DMS53 (cell line): Measurements from ENCODE around the gene DOCK7.
"Not testable (repeated sequence)": the region's sequence is repeated elsewhere in the genome, so short reads cannot be mapped to it uniquely, and the experiment has no call there.

Experiments
- DNase-seq: peaks from one replicate; lab custom pipeline; 2025; lab: John Stamatoyannopoulos, UW

The DOCK7 gene

DNA sequence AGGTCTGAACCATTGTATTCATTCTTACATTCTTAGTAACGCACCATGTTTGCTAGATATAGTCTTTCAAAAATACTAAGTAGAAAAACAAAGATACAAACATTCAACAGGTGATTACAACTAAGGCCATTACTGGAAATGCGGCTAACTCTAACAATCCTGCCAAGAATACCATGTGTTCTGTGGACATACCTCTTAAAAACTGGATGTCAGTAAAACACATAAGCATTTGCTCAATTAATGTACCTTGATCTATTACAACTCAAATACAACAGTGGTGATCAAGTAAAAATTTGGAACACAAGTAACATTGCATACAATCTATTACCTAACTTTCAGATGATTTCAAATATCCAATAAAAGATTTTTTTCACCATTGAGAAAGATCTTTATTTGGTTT is 75.4 kb downstream of the DOCK7 start:
- no peak for DNase-seq

DNA sequence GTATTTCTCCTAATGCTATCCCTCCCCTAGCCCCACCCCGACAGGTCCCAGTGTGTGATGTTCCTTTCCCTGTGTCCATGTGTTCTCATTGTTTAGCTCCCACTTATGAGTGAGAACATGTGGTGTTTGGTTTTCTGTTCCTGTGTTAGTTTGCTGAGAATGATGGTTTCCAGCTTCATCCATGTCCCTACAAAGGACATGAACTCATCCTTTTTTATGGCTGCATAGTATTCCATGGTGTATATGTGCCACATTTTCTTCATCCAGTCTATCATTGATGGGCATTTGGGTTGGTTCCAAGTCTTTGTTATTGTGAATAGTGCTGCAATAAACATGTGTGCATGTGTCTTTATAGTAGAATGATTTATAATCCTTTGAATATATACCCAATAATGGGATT is 77.6 kb downstream of the DOCK7 start:
- DNase-seq: not testable (repeated sequence)

DNA sequence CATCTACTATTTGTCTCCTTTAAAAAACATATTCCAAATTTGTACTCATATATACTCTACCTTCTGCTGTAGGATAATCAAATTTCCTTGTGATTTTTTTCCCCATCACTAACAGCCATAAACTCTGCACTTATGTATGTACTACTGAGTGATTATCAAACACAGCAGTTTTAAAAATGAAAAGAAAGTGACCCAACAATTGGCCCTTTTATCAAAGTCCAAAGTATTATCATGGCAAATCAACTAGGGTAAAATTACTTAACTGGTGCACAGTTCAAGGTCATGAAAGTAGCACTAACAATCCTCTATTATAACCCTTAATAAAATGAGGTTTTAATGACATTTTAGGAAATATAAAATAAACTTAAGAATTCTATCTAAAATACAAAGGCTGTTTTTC is 79.3 kb downstream of the DOCK7 start:
- DNase-seq: no peak

DNA sequence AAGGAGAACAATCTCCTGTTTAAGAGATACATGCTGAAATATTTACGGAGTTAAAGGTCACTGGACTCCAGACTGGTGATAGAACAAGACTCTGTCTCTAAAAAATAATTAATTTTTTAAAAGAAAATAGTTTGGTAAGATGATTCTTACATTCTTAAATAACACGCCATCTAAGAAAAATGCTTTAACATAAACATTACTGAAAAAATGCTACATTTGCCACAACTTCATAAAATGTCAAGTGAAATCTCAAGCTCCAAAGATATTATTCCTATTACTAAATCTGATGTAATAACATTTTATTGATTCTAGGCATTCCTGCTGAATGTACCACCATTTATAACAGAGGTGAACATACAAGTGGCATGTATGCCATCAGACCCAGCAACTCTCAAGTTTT is 86.7 kb downstream of the DOCK7 start:
- DNase-seq: no peak

DNA sequence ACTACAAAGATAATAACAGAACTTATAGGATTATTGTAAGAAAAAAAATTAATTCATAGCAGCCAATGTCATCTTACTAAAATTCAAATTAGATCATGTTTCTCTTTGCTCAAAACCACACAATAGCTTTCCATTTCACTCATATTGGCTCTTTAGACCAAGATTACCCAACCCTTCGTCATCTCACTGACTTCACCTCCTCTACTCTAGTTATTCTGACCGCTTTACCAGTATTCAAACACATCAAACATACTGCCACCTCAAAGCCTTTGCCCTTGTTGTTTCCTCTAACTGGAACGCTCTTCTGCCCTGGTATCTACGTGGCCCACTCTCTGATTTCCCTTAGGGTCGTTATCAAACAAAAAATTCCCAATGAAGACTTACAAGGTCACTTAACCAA is 89.1 kb downstream of the DOCK7 start:
- no peak for DNase-seq

DNA sequence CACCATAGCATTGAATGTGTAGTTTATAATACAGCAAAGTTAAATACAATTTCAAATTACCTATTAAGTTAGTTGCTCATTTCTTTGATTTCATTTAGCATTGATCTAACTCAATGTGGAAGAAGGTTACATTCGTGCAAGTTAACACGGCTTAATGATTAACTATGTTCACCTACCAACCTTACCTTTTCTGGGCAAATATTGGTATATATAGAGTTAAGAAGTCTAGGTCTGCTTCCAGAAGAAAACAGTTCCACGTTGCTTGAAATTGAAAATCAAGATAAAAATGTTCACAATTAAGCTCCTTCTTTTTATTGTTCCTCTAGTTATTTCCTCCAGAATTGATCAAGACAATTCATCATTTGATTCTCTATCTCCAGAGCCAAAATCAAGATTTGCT is 90.9 kb downstream of the DOCK7 start, which contains the start of gene ANGPTL3:
ANGPTL3 (plus strand) TSS at position 240 of the 400 bp plus-strand sequence; CDS start at position 287, 47 bp downstream.
- DNase-seq: peak; percentile 68

DNA sequence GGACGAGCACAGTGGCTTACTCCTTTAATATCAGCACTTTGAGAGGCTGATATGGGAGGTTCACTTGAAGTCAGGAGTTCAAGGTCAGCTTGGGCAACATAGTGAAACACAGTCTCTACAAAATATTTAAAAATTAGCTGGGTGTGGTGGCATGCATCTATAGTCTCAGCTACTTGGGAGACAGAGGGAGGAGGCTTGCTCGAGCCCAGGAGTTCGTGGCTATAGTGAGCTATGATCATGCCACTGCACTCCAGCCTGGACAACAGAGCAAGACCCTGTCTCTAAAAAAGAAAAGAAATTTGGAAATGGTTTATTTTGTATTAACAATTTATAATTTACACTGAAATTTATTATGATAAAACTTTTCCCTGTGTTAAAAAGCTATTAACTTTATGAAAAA is 92.5 kb downstream of the DOCK7 start:
- no peak for DNase-seq

DNA sequence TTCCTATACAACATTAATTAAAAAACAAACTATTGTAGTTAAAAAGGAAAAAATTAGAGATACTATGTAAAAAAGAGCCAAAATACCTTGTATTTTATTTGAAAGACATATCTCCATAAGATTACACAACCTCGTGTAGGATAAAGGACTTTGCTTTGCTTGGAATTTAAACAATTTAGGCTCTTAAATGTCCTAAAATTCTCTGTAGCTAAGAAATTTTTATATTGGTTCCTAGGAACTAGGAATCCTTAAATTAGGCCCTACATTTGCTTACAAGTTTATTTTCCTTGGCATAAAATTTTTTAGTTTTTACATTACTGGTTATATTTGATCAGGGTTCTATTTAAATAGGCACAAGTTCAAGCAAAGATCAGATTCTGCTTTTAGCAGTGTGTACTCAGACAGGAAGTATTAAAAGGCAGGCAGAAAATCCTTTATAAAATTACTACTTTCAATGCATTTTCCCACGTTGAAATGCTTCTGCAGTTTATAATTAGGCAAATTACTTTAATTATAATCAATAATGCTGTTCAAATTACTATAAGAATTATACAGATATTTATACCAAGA is 94.3 kb downstream of the DOCK7 start:
- DNase-seq: no peak

DNA sequence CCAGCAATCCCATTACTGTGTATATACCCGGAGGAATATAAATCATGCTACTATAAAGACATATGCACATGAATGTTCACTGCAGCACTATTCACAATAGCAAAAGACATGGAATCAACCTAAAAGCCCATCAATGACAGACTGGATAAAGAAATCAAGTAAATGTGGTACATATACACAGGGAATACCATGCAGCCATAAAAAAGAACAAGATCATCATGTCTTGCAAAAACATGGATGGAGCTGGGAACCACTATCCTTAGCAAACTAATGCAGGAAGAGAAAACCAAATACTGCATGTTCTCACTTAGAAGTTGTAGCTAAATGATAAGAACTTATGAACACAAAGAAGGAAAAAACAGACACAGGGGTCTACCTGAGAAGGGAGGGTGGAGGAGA is 97.2 kb downstream of the DOCK7 start:
- no peak for DNase-seq

DNA sequence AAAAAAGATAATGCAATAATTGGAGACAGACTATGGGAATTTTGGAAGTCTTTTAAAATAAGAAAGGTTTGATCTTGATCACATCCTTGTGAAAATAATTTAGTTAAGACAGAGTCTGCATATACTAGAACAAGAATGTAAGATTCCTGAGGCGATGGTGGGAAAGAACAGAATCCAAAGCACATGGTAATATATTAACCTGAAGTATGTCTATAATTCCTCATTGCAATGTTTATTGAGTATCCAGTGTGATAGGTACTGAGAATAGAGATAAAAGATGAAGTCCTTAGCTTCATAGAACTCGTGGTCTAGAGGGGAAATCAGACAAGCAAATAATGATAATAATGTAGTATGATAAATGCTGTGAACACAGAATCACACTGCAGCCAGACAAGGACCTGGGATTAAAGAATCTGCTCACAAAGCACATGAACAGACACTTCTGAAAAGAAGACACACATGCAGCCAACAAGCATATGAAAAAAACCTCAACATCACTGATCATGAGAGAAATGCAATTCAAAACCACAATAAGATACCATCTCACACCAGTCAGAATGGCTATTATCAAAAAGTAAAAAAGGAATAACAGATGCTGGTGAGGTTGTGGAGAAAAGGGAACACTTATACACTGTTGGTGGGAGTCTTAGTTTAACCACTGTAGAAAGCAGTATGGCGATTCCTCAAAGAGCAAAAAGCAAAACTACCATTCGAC is 97.8 kb downstream of the DOCK7 start:
- peak; percentile 23 for DNase-seq

DNA sequence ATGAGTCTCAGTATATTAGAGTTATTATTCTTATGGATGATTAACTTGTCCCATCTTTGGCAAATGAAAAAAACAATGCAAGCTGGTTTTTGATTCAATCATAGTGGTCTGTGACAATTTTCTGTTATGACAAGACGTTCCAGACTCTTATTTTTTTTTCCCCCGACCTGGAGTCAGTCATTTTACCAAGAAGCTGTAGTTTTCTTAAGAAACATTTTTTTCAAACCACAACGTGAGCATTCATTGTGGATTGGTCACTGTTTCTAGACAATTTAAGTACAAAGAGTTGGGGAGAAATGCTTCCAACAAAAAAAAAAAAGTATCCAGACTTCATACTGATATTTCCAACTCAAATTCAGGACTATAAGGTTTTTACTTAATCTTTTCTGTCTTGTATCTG is 98.9 kb downstream of the DOCK7 start:
- DNase-seq: no peak

DNA sequence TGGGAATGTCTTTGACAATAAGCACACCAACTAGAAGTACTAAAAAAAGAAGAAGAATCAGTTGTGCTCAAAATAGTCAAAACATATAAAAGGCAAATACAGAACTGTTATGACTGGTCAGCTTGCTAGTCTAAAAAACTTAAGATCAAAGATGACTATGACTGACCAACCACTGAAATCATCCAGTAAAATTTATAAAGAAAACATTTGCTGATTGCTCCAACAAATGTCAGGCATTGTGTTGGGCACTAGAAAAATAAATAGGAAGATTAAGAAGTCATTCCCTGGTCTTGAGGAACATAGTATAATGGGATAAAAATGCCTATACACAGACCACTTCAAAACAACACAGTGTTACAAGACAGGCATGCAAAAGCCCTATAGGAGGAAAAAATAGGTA is 100.2 kb downstream of the DOCK7 start:
- DNase-seq: no peak

DNA sequence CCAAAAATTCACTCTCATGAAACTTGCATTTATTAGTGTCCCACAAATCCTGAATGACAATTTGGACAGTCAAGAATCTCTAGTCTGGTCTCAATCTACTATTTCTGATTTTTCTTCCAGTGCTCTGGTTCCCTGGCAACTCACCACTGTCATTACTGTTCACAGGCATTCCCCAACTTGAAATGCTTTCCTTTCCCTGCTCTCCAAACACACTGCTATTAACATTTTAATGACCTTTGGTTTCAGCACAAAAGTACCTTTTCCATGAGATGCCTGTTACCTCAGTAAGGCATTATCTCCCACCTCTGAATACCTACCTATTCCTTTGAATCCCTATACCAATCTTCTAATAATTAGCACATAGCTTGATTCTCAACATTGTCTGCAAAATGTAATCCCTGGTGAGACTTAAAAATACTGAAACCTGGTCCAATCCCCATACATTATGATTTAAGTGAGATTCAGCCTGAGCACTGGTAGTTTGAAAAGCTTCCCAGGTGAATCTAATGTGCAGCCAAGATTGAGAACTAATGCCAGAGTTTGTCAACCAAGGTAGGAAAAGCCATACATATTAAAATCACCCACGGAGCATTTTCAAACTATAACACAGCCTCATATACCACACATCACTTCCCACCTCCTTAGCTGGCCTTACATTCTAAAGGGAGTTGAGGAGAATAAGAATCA is 102.6 kb downstream of the DOCK7 start:
- no peak for DNase-seq

DNA sequence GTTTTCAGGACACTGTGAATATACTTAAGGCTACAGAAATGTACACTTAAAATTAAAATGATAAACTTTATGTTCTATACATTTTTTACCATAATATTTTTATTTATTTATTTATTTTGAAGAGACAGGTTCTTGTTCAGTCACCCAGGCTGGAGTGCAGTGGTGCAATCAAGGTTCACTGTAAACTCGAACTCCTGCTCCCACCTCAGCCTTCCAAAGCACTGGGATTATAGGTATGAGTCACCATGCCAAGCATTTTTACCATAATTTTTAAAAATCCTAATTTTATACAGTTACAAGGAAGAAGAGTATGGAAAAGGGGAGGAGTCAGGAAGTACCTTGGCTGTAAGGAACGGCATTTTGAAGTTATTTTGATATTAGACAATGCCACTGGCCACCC is 114.5 kb downstream of the DOCK7 start:
- DNase-seq: no peak

DNA sequence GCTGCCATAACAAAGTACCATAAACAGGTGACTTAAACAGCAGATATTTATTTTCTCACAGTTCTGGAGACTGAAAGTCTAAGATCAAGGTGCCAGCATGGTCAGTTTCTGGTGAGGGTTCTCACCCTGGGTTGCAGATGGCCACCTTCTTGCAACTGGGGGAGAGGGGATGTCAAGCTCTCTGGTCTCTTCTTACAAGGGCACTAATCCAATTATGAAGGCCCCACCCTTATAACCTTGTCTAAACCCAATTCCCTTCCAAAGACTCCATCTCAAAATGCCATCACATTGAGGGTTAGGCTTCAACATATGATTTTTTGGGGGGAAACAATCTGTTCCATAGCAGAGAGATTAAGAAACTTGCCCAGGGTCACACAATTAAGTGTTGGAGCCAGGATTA is 115.7 kb downstream of the DOCK7 start:
- DNase-seq: no peak

DNA sequence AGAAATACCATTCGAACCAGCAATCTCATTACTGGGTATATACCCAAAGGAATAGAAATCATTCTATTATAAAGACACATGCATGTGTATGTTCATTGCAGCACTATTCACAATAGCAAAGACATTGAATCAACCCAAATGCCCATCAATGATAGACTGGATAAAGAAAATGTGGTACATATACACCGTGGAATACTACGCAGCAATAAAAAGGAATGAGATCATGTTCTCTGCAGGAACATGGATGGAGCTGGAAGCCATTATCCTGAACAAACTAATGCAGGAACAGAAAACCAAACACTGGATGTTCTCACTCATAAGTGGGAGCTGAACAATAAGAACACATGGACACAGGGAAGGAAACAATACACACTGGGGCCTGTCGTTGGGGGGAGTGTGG is 116.7 kb downstream of the DOCK7 start:
- DNase-seq: not testable (repeated sequence)

DNA sequence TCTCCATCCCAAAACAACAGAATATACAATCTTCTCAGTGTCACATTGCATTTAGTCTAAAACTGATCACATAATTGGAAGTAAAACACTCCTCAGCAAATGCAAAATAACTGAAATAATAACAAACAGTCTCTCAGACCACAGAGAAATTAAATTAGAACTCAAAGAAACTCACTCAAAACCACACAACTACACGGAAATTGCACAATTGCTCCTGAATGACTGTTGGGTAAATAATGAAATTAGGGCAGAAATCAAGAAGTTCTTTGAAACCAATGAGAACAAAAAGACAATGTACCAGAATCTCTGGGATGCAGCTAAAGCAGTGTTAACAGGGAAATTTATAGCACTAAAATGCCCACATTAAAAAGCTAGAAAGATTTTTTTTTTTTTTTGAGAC is 120.3 kb downstream of the DOCK7 start:
- DNase-seq: not testable (repeated sequence)

DNA sequence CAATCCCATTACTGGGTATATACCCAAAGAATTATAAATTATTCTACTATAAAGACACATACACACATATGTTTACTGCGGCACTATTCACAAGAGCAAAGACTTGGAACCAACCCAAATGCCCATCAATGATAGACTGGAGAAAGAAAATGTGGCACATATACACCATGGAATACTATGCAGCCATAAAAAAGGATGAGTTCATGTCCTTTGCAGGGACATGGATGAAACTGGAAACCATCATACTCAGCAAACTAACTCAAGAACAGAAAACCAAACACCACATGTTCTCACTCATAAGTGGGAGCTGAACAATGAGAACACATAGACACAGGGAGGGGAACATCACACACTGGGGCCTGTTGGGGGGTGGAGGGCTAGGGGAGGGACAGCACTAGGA is 121.0 kb downstream of the DOCK7 start:
- DNase-seq: not testable (repeated sequence)

DNA sequence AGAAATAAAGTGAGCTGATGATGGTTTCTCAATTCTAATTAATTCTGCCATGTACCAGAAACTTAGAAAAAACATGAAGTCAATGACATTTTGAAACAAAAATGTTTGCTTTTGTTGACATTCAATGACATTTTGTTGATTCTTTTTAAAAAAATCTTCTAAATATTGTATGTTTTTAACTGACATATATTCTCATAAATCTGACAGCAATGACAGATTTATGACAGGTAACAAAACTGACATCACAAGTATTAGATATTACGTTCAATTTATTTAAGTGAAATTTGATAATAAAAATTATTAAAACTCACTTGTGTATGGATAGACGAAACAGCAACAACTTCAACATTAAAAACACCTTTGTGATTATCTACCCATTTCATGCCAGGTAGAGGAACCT is 126.9 kb downstream of the DOCK7 start:
- DNase-seq: no peak

DNA sequence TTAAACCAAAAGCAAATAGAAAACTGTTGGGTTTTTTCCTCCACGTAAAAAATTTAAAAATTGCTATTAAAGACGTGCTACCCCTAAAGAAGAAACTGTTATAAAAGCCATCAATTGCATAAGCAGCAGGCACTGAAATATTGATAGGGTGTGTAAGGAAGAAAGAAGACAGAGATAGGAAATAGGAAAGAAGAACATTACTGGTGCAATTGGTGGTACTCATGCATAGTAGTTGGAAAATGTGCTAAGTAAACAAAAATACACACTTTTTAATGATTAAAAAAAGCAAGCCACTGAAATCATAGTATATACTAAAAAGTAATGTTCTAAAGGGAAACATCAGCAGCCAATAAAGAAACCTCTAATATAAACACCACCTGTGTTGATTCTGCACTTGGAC is 143.6 kb downstream of the DOCK7 start:
- DNase-seq: no peak

DNA sequence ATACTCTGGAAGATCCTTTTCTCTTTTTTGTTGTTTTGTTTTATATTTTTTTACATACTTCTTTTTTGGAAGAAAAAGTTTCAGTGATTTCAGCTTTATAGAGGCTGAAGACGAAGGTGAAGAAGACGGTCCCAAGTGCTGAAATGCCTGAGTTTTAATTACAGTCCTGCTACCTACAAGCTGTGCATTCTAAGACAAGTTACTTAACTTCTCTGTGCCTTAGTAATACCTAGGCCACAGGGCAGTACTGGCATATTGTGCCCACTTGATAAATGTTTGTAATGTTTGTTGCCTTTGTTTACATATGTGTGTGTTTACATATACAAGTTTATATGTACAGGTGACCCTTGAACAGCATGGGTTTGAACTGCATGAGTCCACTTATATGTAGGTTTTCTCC is 147.1 kb downstream of the DOCK7 start:
- no peak for DNase-seq

DNA sequence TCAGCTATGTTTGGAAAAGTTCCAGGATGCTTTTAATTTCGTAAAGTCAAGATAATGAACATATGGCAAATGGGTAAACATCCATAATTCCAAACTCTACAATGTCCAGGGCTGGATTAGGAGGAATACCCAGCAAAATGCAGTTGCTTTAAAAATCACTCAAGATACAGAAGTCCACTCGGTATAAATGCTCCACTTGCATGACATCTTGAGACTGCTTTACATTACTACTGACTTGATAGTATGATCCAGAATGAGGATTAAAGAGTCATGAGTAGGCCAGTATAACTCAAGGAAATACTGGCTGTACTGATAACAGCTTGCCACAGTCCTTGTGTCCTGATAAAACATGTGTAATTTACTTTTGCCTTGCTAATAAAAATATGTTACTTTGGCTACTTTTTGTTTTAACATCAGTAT is 149.1 kb downstream of the DOCK7 start:
- no peak for DNase-seq

DNA sequence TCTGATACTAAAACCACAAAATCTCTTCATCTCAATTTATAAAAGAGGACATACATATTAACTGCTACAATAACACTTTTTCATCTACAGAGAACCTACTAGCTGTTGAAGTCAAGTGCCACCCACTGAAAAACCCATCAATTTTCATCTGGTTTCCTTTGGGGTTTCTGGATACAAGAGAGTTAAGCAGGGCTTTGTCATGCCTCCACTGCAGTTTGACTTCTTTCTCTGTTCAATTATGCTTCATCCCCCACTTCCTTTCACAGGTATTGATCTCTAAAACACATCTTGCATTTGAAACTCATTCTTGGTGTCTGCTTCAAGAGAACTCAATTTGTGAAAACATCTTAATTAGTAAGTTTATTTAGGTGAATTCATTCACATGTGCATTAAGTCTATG is 151.3 kb downstream of the DOCK7 start:
- no peak for DNase-seq
